ENCODE results near the gene CAMK2G.

GRCh38 chr10:73842349-73842748 is 32.0 kb downstream of the CAMK2G start:
- no peak for TF ChIP-seq CTCF (IDR thresholded peaks at IDR 0.05)
- TF ChIP-seq RCOR1 (IDR thresholded peaks at IDR 0.05; ENCODE audit: low read length): no peak
- TF ChIP-seq REST (IDR thresholded peaks at IDR 0.05; ENCODE audit: low read depth, low read length): no peak
- no peak for TF ChIP-seq EP300 (IDR thresholded peaks at IDR 0.05; ENCODE audit: borderline replicate concordance in 1 of 2, low read depth in 1 of 2, low read length in 1 of 2)
- TF ChIP-seq TEAD4 (IDR thresholded peaks at IDR 0.05; ENCODE audit: borderline replicate concordance, insufficient read depth): no peak
- TF ChIP-seq USF2 (IDR thresholded peaks at IDR 0.05; ENCODE audit: borderline replicate concordance, low read depth, low read length): no peak
